Fibroblast of mammary gland (primary cell): ENCODE data around the gene TAF1B.

Source experiments
- DNase-seq: peaks from one replicate; pipeline ENCODE4 v3.0.0-alpha.2; 2010; ENCODE audit warnings: low read depth
- H3K4me3 ChIP-seq: 2 replicates; pipeline ENCODE4 v1.5.1; 2011; ENCODE audit warnings: low read depth, mild to moderate bottlenecking, low read length, moderate library complexity; ENCODE audit not compliant: control insufficient read depth
- CTCF ChIP-seq: conservative IDR thresholded peaks from 2 replicates; pipeline ENCODE4 v1.5.1; 2011; ENCODE audit warnings: low read depth, low read length, inconsistent platforms; ENCODE audit not compliant: control insufficient read depth, insufficient read depth

Gene TAF1B

GRCh38 chr2:9892236-9892635 lies 49.0 kb downstream of the TAF1B start:
- no peak for DNase-seq
- TF ChIP-seq CTCF = no peak
- H3K4me3 ChIP-seq = no peak overlapping the region

- H3K4me3 ChIP-seq = no peak overlapping the region
- no peak for TF ChIP-seq CTCF
- no peak for DNase-seq
These were observed 52.7 kb downstream of the TAF1B start for GRCh38 chr2:9895669-9896590.

- H3K4me3 ChIP-seq = no peak overlapping the region
- peak; percentile 99 for DNase-seq
- TF ChIP-seq CTCF = no peak
These were observed 54.1 kb downstream of the TAF1B start for GRCh38 chr2:9897331-9897737.

DNA sequence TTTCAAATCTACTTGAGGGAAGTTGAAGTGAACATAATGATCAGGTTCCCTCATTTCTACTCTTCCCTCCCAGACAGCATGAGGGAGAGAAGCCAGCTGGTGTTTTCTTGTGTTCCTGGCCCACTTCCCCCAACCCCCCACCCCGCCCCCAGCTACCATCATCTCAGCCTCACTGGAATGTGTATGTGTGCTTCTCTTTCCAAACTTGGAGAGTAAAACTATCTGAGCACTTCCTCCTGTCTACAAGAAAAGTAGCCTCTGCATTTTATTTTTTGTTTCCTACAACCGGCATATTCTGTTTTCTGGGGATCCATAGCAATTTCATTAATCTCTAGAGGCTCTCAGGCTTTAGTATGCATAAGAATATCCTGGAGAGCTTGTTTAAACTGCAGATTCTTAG lies 54.6 kb downstream of the TAF1B start:
- DNase-seq = peak; percentile 6
- TF ChIP-seq CTCF = no peak
- H3K4me3 ChIP-seq = no peak overlapping the region

DNA sequence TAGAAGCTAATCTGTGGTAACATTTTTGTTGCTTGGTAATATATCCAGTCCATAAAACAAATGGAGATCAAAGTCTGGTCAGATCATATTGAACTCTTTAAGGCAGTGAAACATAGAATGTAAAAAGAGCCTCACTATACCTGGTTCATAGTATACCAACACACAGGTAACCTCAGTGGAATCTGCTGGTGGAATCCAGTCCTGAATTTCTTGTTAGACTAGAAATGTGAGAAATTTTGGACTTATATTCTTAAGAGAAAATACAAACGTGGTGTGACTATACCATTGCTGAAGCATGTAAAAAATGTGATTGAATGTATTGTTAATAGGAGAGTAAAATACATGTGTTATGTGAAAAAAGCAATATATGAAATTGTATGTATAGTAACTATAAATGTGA lies 62.1 kb downstream of the TAF1B start:
- no peak for TF ChIP-seq CTCF
- H3K4me3 ChIP-seq = no peak overlapping the region
- DNase-seq = no peak

DNA sequence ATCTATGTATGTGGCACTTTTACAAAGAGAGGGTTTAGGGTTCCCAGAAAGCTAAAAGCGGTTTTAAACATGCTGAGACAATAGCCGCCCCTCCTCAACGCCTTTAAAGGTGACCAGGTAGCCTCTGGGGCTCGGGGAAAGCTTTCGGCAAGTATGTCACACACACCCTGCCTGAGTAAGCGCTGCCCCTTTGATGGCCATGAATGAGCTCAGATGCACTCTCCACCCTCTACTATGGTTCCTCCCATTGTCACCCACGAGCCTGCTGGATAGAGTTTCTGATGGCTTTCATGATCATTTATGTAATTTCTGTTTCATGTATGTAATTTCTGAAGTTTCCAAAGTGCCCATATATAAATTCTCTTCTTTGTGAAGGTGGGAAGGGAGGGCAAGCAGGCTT lies 64.1 kb downstream of the TAF1B start:
- no peak overlapping the region for H3K4me3 ChIP-seq
- TF ChIP-seq CTCF = no peak
- DNase-seq = no peak

- DNase-seq = no peak
- H3K4me3 ChIP-seq = no peak overlapping the region
- no peak for TF ChIP-seq CTCF
These were observed 65.4 kb downstream of the TAF1B start for GRCh38 chr2:9908639-9909038.
